Erythroblast (primary cell): ENCODE results near the gene LCT.

Source experiments
- GATA1 ChIP-seq: IDR thresholded peaks from 2 replicates; pipeline ENCODE4 v1.6.1; 2011; ENCODE audit warnings: low read depth, mild to moderate bottlenecking, control low read depth, low read length, moderate library complexity
- POLR2A ChIP-seq: IDR thresholded peaks from 2 replicates; pipeline ENCODE4 v1.6.1; 2011; ENCODE audit warnings: mild to moderate bottlenecking, low read length

DNA sequence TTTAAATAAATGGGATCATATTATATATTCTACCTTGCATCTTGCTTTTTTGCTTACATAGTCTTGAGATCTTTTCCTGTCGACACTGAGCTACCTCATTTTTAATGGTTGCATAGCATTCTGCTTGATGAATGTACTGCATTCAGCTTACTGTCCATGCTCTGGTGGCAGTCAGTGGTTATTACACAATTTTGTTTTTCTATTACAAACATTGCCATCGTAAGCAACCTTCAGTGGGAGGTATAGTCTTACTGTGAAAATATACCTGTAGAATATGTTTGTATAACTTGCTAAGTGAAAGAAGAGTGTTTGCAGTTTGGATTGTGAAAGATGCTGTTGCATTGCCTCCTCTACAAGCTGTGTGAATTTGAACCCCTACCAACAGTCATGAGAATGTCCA, 52.0 kb downstream of the LCT start:
- no peak for TF ChIP-seq POLR2A
- TF ChIP-seq GATA1 = no peak
